Osteocyte (in vitro differentiated cells): ENCODE measurements around the gene OR10G2. TPM values are rescaled to one million over a fixed set of nuclear protein-coding genes. Genes with fewer than 3 reads are reported as not detected.
"Not testable (repeated sequence)": the region's sequence is repeated elsewhere in the genome, so short reads cannot be mapped to it uniquely, and the experiment has no call there.

ENCODE experiments used
- DNase-seq: peaks from one replicate; pipeline ENCODE4 v3.0.0; 2021; ENCODE audit warnings: mixed read lengths; ENCODE audit not compliant: unreplicated experiment; ENCODE audit errors: extremely low spot score
- H3K27ac Mint-ChIP-seq: one replicate; pipeline ENCODE4 v1.8.0; 2021; ENCODE audit warnings: mild to moderate bottlenecking, mixed read lengths; ENCODE audit not compliant: unreplicated experiment
- H3K27me3 Mint-ChIP-seq: one replicate; pipeline ENCODE4 v1.8.0; 2021; ENCODE audit warnings: mixed read lengths; ENCODE audit not compliant: unreplicated experiment
- H3K36me3 Mint-ChIP-seq: one replicate; pipeline ENCODE4 v1.8.0; 2021; ENCODE audit warnings: mixed read lengths; ENCODE audit not compliant: unreplicated experiment
- H3K4me1 Mint-ChIP-seq: one replicate; pipeline ENCODE4 v1.8.0; 2021; ENCODE audit warnings: mixed read lengths; ENCODE audit not compliant: unreplicated experiment
- H3K4me3 Mint-ChIP-seq: one replicate; pipeline ENCODE4 v1.8.0; 2021; ENCODE audit warnings: mild to moderate bottlenecking, moderate library complexity, mixed read lengths; ENCODE audit not compliant: unreplicated experiment
- H3K9me3 Mint-ChIP-seq: one replicate; pipeline ENCODE4 v1.8.0; 2021; ENCODE audit warnings: mixed read lengths; ENCODE audit not compliant: unreplicated experiment
- total RNA-seq: library from RNA; stranded (reverse); gene quantifications from 2 replicates; pipeline ENCODE4 v1.2.1, GENCODE V29; 2021
- TF ChIP-seq, protein P1 (sequence below): fragments of 200-600 bp; sonication (generic); IDR thresholded peaks from 2 replicates; pipeline ENCODE4 v1.5.0; 2021; ENCODE audit warnings: antibody characterized with exemption, mild to moderate bottlenecking, moderate library complexity

OR10G2 gene
- total RNA-seq, 1 donor from 2014 or later, result not detected

DNA sequence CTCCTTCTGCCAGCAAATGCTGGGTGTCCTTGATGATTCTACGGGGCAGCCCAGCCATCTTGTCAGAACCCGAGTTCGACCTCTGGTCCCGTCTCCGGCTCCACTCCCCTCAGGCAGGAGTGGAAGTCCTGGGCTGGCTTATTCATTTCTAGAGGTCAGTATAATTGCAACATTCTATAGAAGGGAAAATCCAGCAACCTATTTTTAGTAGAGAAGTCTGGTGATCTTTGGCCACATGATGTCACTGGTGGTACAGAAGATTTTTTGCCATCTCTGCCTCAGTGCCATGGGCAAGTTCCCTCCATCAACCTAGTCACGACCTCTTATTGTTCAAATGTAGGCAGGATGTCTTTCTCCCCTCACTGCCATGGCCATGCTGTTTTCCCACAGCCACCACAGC, 22.4 kb downstream of the OR10G2 start:
- H3K27me3 Mint-ChIP-seq, result peaks cover 23% of the 10 kb centered on the region

DNA sequence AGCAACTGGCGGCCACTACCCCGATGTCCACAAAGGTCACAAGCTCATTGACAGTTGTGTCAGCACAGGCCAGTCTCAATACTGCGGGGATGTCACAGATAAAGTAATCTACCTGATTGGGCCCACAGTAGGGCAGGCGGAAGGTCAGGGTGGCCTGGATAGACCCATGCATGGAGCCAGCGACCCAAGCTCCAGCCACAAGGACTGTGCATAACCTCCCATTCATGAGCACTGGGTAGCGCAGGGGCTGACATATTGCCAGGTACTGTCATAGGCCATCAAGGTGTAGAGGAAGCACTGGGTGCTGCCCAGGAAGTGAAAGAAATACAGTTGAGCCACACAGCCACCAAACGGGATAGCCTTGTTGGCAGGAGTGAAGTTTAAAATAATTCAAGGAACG, 32.6 kb downstream of the OR10G2 start:
- not testable (repeated sequence) for H3K27ac Mint-ChIP-seq, H3K9me3 Mint-ChIP-seq, H3K36me3 Mint-ChIP-seq, DNase-seq, H3K4me3 Mint-ChIP-seq, H3K4me1 Mint-ChIP-seq
- H3K27me3 Mint-ChIP-seq, result peaks cover 18% of the 10 kb centered on the region

More for the DNA sequence above, 22.4 kb downstream of the OR10G2 start:
- no peaks in the 10 kb centered on the region for H3K9me3 Mint-ChIP-seq
- no peak overlapping the region for H3K4me3 Mint-ChIP-seq
- H3K36me3 Mint-ChIP-seq, result no peaks in the 10 kb centered on the region
- TF ChIP-seq, protein P1, sequence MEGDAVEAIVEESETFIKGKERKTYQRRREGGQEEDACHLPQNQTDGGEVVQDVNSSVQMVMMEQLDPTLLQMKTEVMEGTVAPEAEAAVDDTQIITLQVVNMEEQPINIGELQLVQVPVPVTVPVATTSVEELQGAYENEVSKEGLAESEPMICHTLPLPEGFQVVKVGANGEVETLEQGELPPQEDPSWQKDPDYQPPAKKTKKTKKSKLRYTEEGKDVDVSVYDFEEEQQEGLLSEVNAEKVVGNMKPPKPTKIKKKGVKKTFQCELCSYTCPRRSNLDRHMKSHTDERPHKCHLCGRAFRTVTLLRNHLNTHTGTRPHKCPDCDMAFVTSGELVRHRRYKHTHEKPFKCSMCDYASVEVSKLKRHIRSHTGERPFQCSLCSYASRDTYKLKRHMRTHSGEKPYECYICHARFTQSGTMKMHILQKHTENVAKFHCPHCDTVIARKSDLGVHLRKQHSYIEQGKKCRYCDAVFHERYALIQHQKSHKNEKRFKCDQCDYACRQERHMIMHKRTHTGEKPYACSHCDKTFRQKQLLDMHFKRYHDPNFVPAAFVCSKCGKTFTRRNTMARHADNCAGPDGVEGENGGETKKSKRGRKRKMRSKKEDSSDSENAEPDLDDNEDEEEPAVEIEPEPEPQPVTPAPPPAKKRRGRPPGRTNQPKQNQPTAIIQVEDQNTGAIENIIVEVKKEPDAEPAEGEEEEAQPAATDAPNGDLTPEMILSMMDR, result no peak
- H3K27ac Mint-ChIP-seq, result no peak overlapping the region
- no peak for DNase-seq
- H3K4me1 Mint-ChIP-seq, result no peaks in the 10 kb centered on the region

DNA sequence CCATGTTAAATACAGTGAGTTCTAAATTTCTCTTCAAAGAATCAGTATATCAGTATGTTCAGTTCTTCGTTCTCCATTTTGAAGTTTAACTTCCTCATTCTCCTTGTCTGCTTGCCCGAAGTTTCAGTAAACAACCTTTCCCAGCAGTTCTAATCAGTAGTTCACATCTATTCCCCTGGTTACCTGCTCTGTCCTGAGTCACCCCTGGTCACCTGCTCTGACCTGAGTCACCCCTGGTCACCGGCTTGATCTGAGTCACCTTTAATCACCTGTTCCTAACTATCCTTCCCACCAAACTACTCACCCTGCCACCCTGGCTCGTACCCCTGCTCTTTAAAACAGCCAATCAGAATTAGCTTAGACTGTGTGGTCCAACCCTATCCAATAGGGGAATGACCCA, 45.4 kb downstream of the OR10G2 start:
- Mint-ChIP-seq H3K27me3 (peaks cover 10% of the 10 kb centered on the region), H3K9me3 (peaks cover 17% of the 10 kb centered on the region), H3K4me1 (no peaks in the 10 kb centered on the region), H3K4me3 (no peak overlapping the region), H3K36me3 (no peaks in the 10 kb centered on the region), H3K27ac (no peak overlapping the region)
- no peak for DNase-seq
- TF ChIP-seq, protein P1, result no peak

Other genes starting within 250 kb of the OR10G2 start
- gene CHD8, start 178.8 kb downstream of the OR10G2 start, total RNA-seq, result 86.0 and 99.0 TPM in 2 replicates
- gene RAB2B, start 158.0 kb downstream of the OR10G2 start, total RNA-seq, result 35.5 and 38.7 TPM in 2 replicates
- 78.8 and 80.9 TPM in 2 replicates for gene TOX4, start 157.7 kb downstream of the OR10G2 start, total RNA-seq
- gene METTL3, start 123.6 kb downstream of the OR10G2 start, total RNA-seq, result 42.9 and 43.9 TPM in 2 replicates
- gene SALL2, start 108.6 kb downstream of the OR10G2 start, total RNA-seq, result 22.7 and 28.1 TPM in 2 replicates
- gene OR10G3, start 54.9 kb downstream of the OR10G2 start, total RNA-seq, result not detected in 2 replicates
- not detected in 2 replicates for gene OR4E2, start 18.9 kb upstream of the OR10G2 start, total RNA-seq
- gene OR4E1, start 38.9 kb upstream of the OR10G2 start, total RNA-seq, result not detected in 2 replicates